H54 (cell line): ENCODE measurements around the gene KRTAP10-7.
"Not testable (repeated sequence)": the region's sequence is repeated elsewhere in the genome, so short reads cannot be mapped to it uniquely, and the experiment has no call there.

ENCODE experiments used
- DNase-seq: peaks from one replicate; pipeline ENCODE4 v3.0.0; 2011; ENCODE audit warnings: low spot score, mixed read lengths; ENCODE audit not compliant: insufficient read length
- FAIRE-seq: peaks from 3 replicates; lab custom pipeline; 2011; peaks lifted over from hg19 to GRCh38; lab: Jason Lieb, UNC
- POLR2A ChIP-seq: IDR thresholded peaks from 2 replicates; pipeline ENCODE4 v1.6.1; 2011; ENCODE audit warnings: low read depth, mild to moderate bottlenecking, low read length

KRTAP10-7 gene

DNA sequence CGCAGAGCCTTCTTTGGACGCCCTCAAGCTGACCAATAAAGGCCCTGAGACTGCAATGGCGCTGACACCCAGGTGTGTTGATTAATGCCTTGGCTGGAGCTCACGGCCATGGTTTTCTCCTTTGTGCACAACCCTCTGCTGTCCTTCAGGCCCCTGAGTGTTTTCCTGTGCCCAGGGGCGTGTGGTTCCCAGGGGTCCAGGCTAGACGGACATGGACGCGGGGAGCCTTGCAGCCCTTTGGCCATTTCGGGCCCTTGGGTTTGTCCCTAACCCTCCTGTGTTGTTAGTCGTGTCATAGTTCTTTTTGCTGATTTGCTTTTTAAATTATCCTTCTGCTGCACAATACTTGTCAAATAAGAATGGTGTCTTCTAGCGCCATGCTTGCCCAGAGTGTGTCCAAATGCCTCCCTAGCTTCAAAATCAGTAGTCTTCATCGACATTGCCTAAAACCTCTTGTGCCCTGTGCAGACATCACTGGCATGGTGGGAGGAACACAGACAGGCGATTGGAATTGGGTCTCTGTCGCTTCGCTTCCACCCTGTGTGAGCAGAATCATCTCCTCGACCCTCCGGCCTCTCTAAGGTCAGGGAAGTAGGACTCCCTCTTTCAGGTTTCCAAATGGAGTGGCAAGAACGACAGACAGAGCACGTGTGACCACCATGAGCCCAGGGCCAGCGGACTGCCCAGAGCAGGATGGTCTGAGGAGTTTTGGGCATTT is 24.9 kb upstream of the KRTAP10-7 start:
- DNase-seq (no peak), FAIRE-seq (no peak)
- TF ChIP-seq POLR2A, result no peak

DNA sequence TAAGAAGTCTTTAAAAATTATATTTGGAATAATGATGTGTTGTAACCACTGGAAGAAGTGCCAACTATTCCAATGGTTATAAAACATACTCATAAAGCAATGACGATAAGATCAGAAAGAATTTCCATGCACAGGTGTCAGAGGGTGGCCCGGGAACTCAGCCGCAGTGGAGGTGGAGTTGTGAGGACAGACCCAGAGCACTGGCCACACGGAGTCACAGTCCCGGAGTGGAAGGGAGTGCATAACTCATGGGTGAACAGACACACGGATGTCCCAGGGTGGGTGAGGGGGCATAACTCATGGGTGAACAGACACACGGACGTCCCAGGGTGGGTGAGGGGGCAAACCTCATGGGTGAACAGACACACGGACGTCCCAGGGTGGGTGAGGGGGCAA is 24.4 kb upstream of the KRTAP10-7 start:
- no peak for DNase-seq
- no peak for FAIRE-seq
- TF ChIP-seq POLR2A, result no peak

DNA sequence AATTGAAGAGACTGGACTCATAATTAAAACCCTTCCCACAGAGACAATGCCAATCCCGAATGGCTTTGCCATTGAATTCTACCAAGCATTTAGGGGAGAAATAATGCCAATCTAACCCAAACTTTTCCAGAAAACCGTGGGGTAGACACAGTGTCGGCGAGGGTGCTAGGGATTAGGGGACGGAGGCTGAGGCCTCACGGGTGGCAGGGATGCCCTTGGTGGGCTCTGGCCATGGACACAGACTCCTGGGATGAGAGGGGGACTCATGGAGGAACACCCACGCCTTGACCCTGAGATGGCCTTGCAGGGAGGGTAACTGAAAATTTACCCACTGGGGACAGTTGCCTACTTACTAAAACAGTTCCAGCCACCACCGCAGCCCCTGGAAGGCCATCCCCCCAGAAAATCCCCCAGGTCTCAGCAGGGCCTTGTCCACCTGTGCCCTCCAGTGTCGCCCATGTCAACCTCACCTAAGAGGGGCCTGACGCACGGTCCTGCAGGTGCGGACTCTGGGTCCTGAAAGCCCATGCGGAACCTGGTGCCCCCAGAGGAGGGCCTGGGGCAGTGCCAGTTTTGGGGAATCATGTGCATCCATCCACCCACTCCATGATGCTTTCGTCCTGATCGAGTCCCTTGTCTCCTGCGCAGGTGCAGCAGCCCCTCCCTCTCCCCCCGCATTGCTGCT is 21.9 kb upstream of the KRTAP10-7 start:
- DNase-seq (no peak), FAIRE-seq (no peak)
- no peak for TF ChIP-seq POLR2A

GRCh38 chr21:44579056-44579832 is 21.2 kb upstream of the KRTAP10-7 start:
- no peak for DNase-seq
- no peak for FAIRE-seq
- TF ChIP-seq POLR2A, result no peak

DNA sequence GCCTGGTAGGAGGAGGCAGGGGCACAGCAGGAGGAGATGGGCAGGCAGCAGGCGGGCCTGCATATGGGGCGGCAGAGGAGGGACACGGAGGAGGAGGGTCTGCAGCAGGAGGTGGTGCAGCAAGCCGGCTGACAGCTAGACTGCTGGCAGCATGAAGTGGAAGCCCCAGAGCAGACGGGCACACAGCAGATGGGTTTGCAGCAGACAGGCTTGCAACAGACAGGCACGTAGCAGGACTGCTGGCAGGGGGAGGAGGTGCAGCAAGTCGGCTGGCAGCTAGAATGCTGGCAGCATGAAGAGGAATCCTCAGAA is 20.6 kb upstream of the KRTAP10-7 start:
- TF ChIP-seq POLR2A, result no peak
- DNase-seq (no peak), FAIRE-seq (no peak)

- not testable (repeated sequence) for FAIRE-seq, DNase-seq
Observed at GRCh38 chr21:44580231-44580821, 20.1 kb upstream of the KRTAP10-7 start, which contains the start of gene KRTAP10-5. Gene KRTAP10-5, minus strand, starts transcription at chr21:44580604. Its CDS starts 26 bp downstream, at chr21:44580578.

DNA sequence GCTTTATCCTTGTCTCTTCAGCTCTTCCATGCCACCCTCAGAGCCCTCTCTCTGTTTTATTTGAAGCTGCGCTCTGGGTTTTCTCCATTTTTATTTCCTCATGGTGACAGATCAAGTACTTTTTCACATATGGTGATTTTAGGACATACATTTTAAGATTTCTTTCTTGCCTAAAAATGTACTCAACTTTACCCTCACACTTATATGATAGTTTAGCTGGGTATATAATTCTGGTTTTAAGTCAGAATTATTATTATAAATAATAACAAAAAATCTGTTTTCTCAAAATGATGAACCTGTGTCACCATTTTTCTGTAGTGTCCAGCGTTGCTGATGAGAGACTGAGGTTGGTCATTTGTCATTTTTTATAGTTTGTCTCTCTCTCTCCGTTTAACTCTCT is 19.2 kb upstream of the KRTAP10-7 start:
- no peak for TF ChIP-seq POLR2A
- FAIRE-seq (no peak), DNase-seq (no peak)

DNA sequence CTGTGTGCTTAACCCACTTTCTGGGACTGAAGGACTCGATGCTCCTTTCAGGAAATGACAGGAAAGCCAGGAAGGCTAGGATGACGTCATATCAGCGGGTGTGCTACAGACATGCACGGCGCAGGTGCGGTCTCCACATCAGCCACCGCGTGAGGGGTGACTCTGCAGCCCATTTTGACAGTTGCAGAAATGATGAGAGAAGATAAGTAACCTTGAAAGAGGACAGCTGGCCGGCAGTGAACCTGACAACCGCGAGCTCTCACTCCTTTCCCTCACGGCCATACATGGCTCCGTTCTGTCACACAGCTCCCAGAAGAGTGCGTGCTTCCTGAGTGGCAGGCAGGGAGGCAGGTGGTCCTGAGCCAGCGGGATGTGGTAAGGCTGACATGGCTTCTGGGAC is 18.3 kb upstream of the KRTAP10-7 start:
- no peak for TF ChIP-seq POLR2A
- no peak for FAIRE-seq
- no peak for DNase-seq

GRCh38 chr21:44583089-44583799 is 17.2 kb upstream of the KRTAP10-7 start:
- FAIRE-seq (no peak), DNase-seq (no peak)
- no peak for TF ChIP-seq POLR2A

- DNase-seq (no peak), FAIRE-seq (no peak)
- no peak for TF ChIP-seq POLR2A
Observed at GRCh38 chr21:44583800-44584147, 16.6 kb upstream of the KRTAP10-7 start.

DNA sequence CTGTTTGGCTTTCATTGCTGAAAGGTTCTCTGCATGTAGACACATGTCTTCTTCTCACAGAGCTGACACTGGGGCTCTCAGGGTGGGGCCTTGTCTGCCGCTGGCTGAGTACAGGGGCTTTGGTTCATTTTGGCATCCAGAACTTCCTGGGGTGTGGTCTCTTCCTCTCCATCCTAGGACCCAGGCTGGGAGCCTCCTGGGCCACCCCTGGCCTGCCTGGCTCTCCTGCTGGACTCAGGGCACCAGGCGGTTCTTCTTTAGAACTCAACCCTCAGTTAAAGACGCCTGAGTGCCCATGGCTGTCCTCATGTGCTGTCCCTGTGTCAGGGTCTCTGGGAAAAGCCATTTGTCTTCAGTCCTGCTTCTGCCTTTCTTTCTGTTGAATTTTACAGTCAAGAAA is 14.5 kb upstream of the KRTAP10-7 start:
- FAIRE-seq (no peak), DNase-seq (no peak)
- no peak for TF ChIP-seq POLR2A

DNA sequence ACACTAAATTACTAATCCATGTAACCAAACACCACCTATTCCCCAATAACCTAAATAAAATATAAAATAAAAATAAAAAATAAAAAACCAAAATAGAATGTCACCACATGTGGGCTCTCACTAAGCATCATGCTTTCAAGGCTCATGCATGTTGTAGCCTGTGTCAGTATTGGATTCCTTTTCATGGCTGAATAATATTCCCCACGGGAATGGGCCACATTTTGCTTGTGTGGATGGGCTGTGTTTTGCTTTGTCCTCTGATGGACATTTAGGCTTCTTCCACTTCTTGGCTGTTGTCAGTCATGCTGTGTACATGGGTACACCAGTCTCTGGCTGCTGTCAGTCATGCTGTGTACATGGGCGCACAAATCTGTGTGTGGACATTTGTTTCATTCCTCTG is 11.3 kb upstream of the KRTAP10-7 start:
- FAIRE-seq (no peak), DNase-seq (no peak)
- TF ChIP-seq POLR2A, result no peak

- TF ChIP-seq POLR2A, result no peak
- no peak for FAIRE-seq
- DNase-seq, result no peak
Observed at GRCh38 chr21:44589586-44590305, 10.7 kb upstream of the KRTAP10-7 start.
